HCT116 (cell line): Measurements from ENCODE around the gene UGT1A7. TPM values are rescaled to one million over a fixed set of nuclear protein-coding genes. Genes with fewer than 3 reads are reported as not detected.

Experiments
- ATAC-seq: fragments of 200-7000 bp; cut with Tn5 transposase; 2 replicates; pipeline ENCODE4 v1.9.1; 2020; ENCODE audit warnings: mild to moderate bottlenecking, moderate library complexity
- BruUV-seq: library from RNA; stranded (reverse); fragments of 400-500 nt; replicated peaks from 2 replicates; lab custom pipeline; 2021; lab: Mats Ljungman, UMichigan
- CTCF ChIA-PET: fragments of 300-600 bp; sonication (Branson Sonifier 250); formaldehyde crosslinking; loops from one replicate; lab custom pipeline; 2021; ENCODE audit warnings: antibody characterized with exemption; lab: Charles Lee
- POLR2A ChIA-PET: fragments of 300-600, 350-600 bp; sonication (Branson Sonifier 250); formaldehyde crosslinking; loops from one replicate; lab custom pipeline; 2021; ENCODE audit warnings: antibody characterized with exemption; lab: Charles Lee
- RAD21 ChIA-PET, 2 experiments: fragments of 300-600 bp; sonication (Branson Sonifier 250); formaldehyde crosslinking; loops; one replicate each; lab custom pipeline; 2023; ENCODE audit warnings: low total read pairs in 2 of 2; ENCODE audit not compliant: uncharacterized antibody in 2 of 2, unreplicated experiment in 2 of 2, low non-redundant PET in 1 of 2; lab: Charles Lee
- DNase-seq: peaks from one replicate; pipeline ENCODE4 v3.0.0-alpha.2; 2010; ENCODE audit warnings: low read depth, low spot score
- H2AFZ ChIP-seq: fragments of 200-600 bp; shearing (Covaris generic), sonication (generic); 2 replicates; pipeline ENCODE4 v1.6.1; 2017; ENCODE audit warnings: low read depth, mixed run types, mixed read lengths, antibody characterized with exemption, low read length; ENCODE audit not compliant: poor library complexity, severe bottlenecking
- H3K27ac ChIP-seq: 2 replicates; pipeline ENCODE4 v1.5.1; 2012; ENCODE audit warnings: low read depth, low read length
- H3K27me3 ChIP-seq: fragments of 200-600 bp; sonication (generic); 2 replicates; pipeline ENCODE4 v1.6.1; 2016; ENCODE audit warnings: mixed run types, low read length, mixed read lengths; ENCODE audit not compliant: insufficient read depth
- H3K36me3 ChIP-seq, 2 experiments: fragments of 200-500 bp in 1 of 2; fragments of 200-600 bp in 1 of 2; sonication (Bioruptor generic) in 1 of 2; sonication (generic) in 1 of 2; 2 replicates each; pipeline versions ENCODE4 v1.5.1 to v1.6.1; 2014 to 2016; ENCODE audit warnings: low read length in 2 of 2, inconsistent platforms in 1 of 2, mixed read lengths in 1 of 2, mixed run types in 1 of 2; ENCODE audit not compliant: insufficient read depth in 2 of 2, control insufficient read depth in 1 of 2
- H3K4me1 ChIP-seq, 2 experiments: fragments of 200-600 bp in 1 of 2; sonication (generic) in 1 of 2; 2 replicates each; pipeline versions ENCODE4 v1.5.1 to v1.6.1; 2012 to 2017; ENCODE audit warnings: low read length in 2 of 2, inconsistent platforms in 1 of 2, mild to moderate bottlenecking in 1 of 2, mixed read lengths in 1 of 2, mixed run types in 1 of 2, moderate library complexity in 1 of 2; ENCODE audit not compliant: insufficient read depth in 2 of 2, control insufficient read depth in 1 of 2
- H3K4me2 ChIP-seq: fragments of 200-600 bp; sonication (generic); 2 replicates; pipeline ENCODE4 v1.6.1; 2017; ENCODE audit warnings: mixed run types, low read length, mixed read lengths
- H3K4me3 ChIP-seq, 2 experiments: fragments of 200-600 bp in 1 of 2; sonication (generic) in 1 of 2; replicated peaks in 1 of 2; 2 replicates each; pipeline ENCODE4 v1.5.1; 2011 to 2016; ENCODE audit warnings: low read length in 2 of 2, control low read depth in 1 of 2, low read depth in 1 of 2, mild to moderate bottlenecking in 1 of 2, mixed read lengths in 1 of 2, mixed run types in 1 of 2
- H3K79me2 ChIP-seq: fragments of 200-600 bp; sonication (generic); 2 replicates; pipeline ENCODE4 v1.6.1; 2017; ENCODE audit warnings: mild to moderate bottlenecking, mixed run types, low read length, moderate library complexity, mixed read lengths; ENCODE audit not compliant: insufficient read depth
- H3K9ac ChIP-seq: fragments of 200-600 bp; sonication (generic); 2 replicates; pipeline ENCODE4 v1.6.1; 2016; ENCODE audit warnings: low read length, mixed read lengths
- H3K9me2 ChIP-seq: fragments of 200-600 bp; sonication (generic), shearing (Covaris generic); 2 replicates; pipeline ENCODE4 v1.6.1; 2017; ENCODE audit warnings: mixed run types, mild to moderate bottlenecking, moderate library complexity; ENCODE audit not compliant: insufficient read depth
- H3K9me3 ChIP-seq, 2 experiments: fragments of 200-500 bp in 1 of 2; fragments of 200-600 bp in 1 of 2; sonication (Bioruptor generic) in 1 of 2; sonication (generic) in 1 of 2; 2 replicates each; pipeline ENCODE4 v1.6.1; 2014 to 2017; ENCODE audit warnings: low read length in 2 of 2, mixed read lengths in 2 of 2, inconsistent platforms in 1 of 2, low read depth in 1 of 2, mild to moderate bottlenecking in 1 of 2, mixed run types in 1 of 2, moderate library complexity in 1 of 2; ENCODE audit not compliant: control insufficient read depth in 1 of 2, insufficient read depth in 1 of 2
- H4K20me1 ChIP-seq: fragments of 200-600 bp; sonication (generic), shearing (Covaris generic); 2 replicates; pipeline ENCODE4 v1.6.1; 2017; ENCODE audit warnings: mixed run types, mild to moderate bottlenecking, moderate library complexity; ENCODE audit not compliant: insufficient read depth
- EGR1 ChIP-seq: IDR thresholded peaks from 2 replicates; pipeline ENCODE4 v1.6.1; 2012; ENCODE audit warnings: low read depth
- ELF1 ChIP-seq: IDR thresholded peaks from 2 replicates; pipeline ENCODE4 v1.6.1; 2012; ENCODE audit warnings: low read depth, borderline replicate concordance
- EZH2 ChIP-seq: fragments of 200-600 bp; sonication (generic); IDR thresholded peaks from 2 replicates; pipeline ENCODE4 v1.6.1; 2017; ENCODE audit warnings: antibody characterized with exemption, mixed run types
- EZH2phosphoT487 ChIP-seq: fragments of 200-600 bp; IDR thresholded peaks from 2 replicates; pipeline ENCODE4 v1.6.1; 2018; ENCODE audit warnings: antibody characterized with exemption, borderline replicate concordance
- POLR2A ChIP-seq: IDR thresholded peaks from 2 replicates; pipeline ENCODE4 v1.7.0; 2011; ENCODE audit warnings: borderline replicate concordance; ENCODE audit not compliant: insufficient read depth, insufficient read length; ENCODE audit errors: extremely low read depth
- SRF ChIP-seq: IDR thresholded peaks from 2 replicates; pipeline ENCODE4 v1.6.1; 2012; ENCODE audit warnings: low read depth
- TCF7L2 ChIP-seq: IDR thresholded peaks from 2 replicates; pipeline ENCODE4 v1.7.0; 2011; ENCODE audit warnings: borderline replicate concordance, inconsistent platforms; ENCODE audit not compliant: insufficient read depth, insufficient read length; ENCODE audit errors: extremely low read depth
- YY1 ChIP-seq: IDR thresholded peaks from 2 replicates; pipeline ENCODE4 v1.6.1; 2011; ENCODE audit warnings: low read length, low read depth, moderate library complexity, mild to moderate bottlenecking; ENCODE audit not compliant: insufficient replicate concordance; ENCODE audit errors: extremely low read depth
- intact Hi-C: fragments of 100-400 bp; cut with micrococcal nuclease; formaldehyde crosslinking; loops from 2 replicates; pipeline ENCODE4 v1.10.0; 2022
- total RNA-seq: library from RNA; stranded (reverse); gene quantifications from one replicate; pipeline ENCODE4 v1.2.1, GENCODE V29; 2021; ENCODE audit not compliant: unreplicated experiment
- TF ChIP-seq, protein P1 (sequence below): IDR thresholded peaks from 2 replicates; pipeline ENCODE4 v1.6.1; 2012
- TF ChIP-seq, protein P2 (sequence below), 3 experiments: fragments of 200-600 bp in 1 of 3; sonication (generic) in 1 of 3; IDR thresholded peaks in 2 of 3; conservative IDR thresholded peaks in 1 of 3; 2 replicates each; pipeline ENCODE4 v1.5.1; 2012 to 2017; ENCODE audit warnings: low read depth in 2 of 3, low read length in 2 of 3, antibody characterized with exemption in 1 of 3, borderline replicate concordance in 1 of 3, control low read depth in 1 of 3, mild to moderate bottlenecking in 1 of 3, mixed read lengths in 1 of 3, mixed run types in 1 of 3, moderate library complexity in 1 of 3; ENCODE audit not compliant: insufficient read depth in 1 of 3

The UGT1A7 gene
- total RNA-seq, 1 experiment from 2014 or later: not detected

DNA sequence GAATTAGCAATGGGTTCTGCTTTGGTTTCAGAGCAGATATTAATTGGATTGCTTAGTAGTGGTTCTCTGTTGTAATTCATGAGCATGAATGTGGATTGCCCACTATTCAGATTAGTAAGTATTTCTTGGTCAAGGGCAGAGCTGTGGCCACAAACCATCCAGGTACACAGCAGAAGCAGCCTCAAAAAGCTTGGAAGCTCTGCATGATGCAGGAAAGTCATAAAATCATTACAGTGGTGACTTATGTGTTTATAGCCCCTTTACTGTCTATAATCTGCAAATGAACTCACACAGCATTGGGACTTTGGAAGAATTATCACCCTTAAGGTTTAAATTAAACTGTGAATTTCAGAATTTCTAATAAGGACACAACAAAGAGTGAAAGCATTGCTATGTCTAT, 76.4 kb downstream of the UGT1A7 start:
- H3K4me2 ChIP-seq: no peak overlapping the region
- ATAC-seq: no peak

More for the DNA sequence above, 76.4 kb downstream of the UGT1A7 start:
- H4K20me1 ChIP-seq: no peaks in the 10 kb centered on the region
- H3K4me3 ChIP-seq: no peak overlapping the region
- no peaks in the 10 kb centered on the region for H3K27me3 ChIP-seq
- RAD21 ChIA-PET: no interaction called here
- no peak overlapping the region for H3K9ac ChIP-seq
- no peaks in the 10 kb centered on the region for H3K36me3 ChIP-seq
- no peak overlapping the region for H2AFZ ChIP-seq
- TF ChIP-seq ELF1: no peak
- TF ChIP-seq YY1: no peak
- TF ChIP-seq, protein P1, sequence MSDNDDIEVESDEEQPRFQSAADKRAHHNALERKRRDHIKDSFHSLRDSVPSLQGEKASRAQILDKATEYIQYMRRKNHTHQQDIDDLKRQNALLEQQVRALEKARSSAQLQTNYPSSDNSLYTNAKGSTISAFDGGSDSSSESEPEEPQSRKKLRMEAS: no peak
- no peak for TF ChIP-seq EGR1
- no peak for TF ChIP-seq POLR2A
- no peak for TF ChIP-seq EZH2phosphoT487
- TF ChIP-seq EZH2: no peak
- no peak for TF ChIP-seq TCF7L2
- TF ChIP-seq SRF: no peak
- TF ChIP-seq, protein P2, sequence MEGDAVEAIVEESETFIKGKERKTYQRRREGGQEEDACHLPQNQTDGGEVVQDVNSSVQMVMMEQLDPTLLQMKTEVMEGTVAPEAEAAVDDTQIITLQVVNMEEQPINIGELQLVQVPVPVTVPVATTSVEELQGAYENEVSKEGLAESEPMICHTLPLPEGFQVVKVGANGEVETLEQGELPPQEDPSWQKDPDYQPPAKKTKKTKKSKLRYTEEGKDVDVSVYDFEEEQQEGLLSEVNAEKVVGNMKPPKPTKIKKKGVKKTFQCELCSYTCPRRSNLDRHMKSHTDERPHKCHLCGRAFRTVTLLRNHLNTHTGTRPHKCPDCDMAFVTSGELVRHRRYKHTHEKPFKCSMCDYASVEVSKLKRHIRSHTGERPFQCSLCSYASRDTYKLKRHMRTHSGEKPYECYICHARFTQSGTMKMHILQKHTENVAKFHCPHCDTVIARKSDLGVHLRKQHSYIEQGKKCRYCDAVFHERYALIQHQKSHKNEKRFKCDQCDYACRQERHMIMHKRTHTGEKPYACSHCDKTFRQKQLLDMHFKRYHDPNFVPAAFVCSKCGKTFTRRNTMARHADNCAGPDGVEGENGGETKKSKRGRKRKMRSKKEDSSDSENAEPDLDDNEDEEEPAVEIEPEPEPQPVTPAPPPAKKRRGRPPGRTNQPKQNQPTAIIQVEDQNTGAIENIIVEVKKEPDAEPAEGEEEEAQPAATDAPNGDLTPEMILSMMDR (IDR thresholded peaks at IDR 0.05 in 2 of 3, conservative IDR thresholded peaks at IDR 0.05 in 1 of 3; ENCODE audit: borderline replicate concordance in 1 of 3, insufficient read depth in 1 of 3, low read depth in 2 of 3, low read length in 2 of 3): no peak
- TF ChIP-seq, all 23 proteins: peak for 0
- DNase-seq: no peak
- Histone ChIP-seq H3K9me2 (no peaks in the 10 kb centered on the region), H3K27ac (no peak overlapping the region), H3K79me2 (no peaks in the 10 kb centered on the region), H3K9me3 (no peaks in the 10 kb centered on the region), H3K4me1 (no peaks in the 10 kb centered on the region)
- intact Hi-C loops: no loop called here
- ChIA-PET CTCF (no interaction called here), POLR2A (no interaction called here)
- no TSS peak for BruUV-seq
